ENCODE results near the gene FRY. TPM values are rescaled to one million over a fixed set of nuclear protein-coding genes. Genes with fewer than 3 reads are reported as not detected.
"Not testable (repeated sequence)": the region's sequence is repeated elsewhere in the genome, so short reads cannot be mapped to it uniquely, and the experiment has no call there.

Gene FRY
- total RNA-seq, 2 experiments from 2014 or later, result 3.0 to 7.0 TPM

DNA sequence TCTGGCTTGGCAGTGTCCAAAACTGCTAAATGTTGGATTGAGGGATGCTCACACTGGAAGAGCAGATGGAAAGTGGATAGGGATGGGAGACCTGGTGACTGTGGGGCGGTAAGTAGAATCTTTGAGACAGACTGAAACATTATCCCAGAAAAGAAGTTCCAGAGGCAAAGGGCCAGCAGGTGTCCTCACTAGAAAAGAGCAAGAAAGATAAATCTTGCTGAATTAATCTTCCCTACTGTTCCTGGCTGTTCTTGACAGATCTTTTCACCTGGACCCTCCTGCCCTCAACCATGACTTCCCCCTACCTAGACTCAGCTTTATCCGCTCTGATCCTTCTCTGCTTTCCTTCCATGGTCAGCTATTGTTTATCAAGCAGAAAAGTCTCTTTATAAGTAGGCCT is 35.0 kb upstream of the FRY start:
- DNase-seq (ENCODE audit: low spot score), result no peak
- intact Hi-C loops (cut with micrococcal nuclease; ENCODE audit: unreplicated experiment), result no loop called here
- ChIA-PET POLR2A (interaction anchor here (0.6 kb wide), 1 partner anchor 259 kb away, joined by 3 read pairs; no protein-coding TSS in a partner anchor), CTCF (ENCODE audit: unreplicated experiment) (no interaction called here)
- Histone ChIP-seq H3K4me3 (ENCODE audit: low read depth, low read length, poor library complexity, severe bottlenecking) (no peak overlapping the region), H3K4me2 (ENCODE audit: low read length) (no peak overlapping the region), H3K27ac (ENCODE audit: low read depth, low read length, poor library complexity, severe bottlenecking) (no peak overlapping the region), H4K20me1 (ENCODE audit: insufficient read depth, low read length) (no peaks in the 10 kb centered on the region), H3K36me3 (ENCODE audit: insufficient read depth, low read length) (no peaks in the 10 kb centered on the region), H3K9me2 (ENCODE audit: insufficient read depth, low read length) (no peaks in the 10 kb centered on the region), H3K9me3 (ENCODE audit: low read length) (no peaks in the 10 kb centered on the region), H3K4me1 (ENCODE audit: insufficient read depth, low read length, poor library complexity, severe bottlenecking) (no peaks in the 10 kb centered on the region), H2AFZ (ENCODE audit: low read length) (no peak overlapping the region), H3K79me2 (ENCODE audit: insufficient read depth, low read depth, low read length) (no peaks in the 10 kb centered on the region)
- BruUV-seq (replicated peaks), result no TSS peak
- no peak for TF ChIP-seq EZH2phosphoT487 (IDR thresholded peaks at IDR 0.05; ENCODE audit: borderline replicate concordance, low read depth, low read length)
- TF ChIP-seq, protein P1, sequence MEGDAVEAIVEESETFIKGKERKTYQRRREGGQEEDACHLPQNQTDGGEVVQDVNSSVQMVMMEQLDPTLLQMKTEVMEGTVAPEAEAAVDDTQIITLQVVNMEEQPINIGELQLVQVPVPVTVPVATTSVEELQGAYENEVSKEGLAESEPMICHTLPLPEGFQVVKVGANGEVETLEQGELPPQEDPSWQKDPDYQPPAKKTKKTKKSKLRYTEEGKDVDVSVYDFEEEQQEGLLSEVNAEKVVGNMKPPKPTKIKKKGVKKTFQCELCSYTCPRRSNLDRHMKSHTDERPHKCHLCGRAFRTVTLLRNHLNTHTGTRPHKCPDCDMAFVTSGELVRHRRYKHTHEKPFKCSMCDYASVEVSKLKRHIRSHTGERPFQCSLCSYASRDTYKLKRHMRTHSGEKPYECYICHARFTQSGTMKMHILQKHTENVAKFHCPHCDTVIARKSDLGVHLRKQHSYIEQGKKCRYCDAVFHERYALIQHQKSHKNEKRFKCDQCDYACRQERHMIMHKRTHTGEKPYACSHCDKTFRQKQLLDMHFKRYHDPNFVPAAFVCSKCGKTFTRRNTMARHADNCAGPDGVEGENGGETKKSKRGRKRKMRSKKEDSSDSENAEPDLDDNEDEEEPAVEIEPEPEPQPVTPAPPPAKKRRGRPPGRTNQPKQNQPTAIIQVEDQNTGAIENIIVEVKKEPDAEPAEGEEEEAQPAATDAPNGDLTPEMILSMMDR (conservative IDR thresholded peaks at IDR 0.05; ENCODE audit: low read length), result no peak

DNA sequence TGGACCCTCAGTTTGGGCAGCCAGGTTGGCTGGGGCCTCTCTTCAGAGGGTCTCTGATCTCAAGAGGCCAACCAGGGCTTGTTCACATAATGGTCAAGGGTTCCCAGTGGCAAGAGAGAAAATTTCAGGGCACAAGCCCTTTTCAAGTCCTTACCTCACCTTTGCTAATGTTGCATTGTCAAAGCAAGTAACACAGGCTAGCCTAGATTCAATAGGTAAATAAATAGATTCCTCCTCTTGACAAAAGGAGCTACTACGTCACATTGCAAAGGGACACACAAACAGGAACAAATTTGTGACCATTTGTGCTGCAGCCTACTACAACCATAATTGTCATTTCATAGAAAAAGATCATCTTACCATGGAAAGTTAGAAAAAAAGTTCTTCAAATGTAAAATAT is 33.9 kb upstream of the FRY start:
- H2AFZ ChIP-seq (ENCODE audit: low read length), result no peak overlapping the region
- no peaks in the 10 kb centered on the region for H3K4me1 ChIP-seq (ENCODE audit: insufficient read depth, low read length, poor library complexity, severe bottlenecking)
- H3K27ac ChIP-seq (ENCODE audit: low read depth, low read length, poor library complexity, severe bottlenecking), result no peak overlapping the region
- H3K9me3 ChIP-seq (ENCODE audit: low read length), result no peaks in the 10 kb centered on the region
- H3K4me3 ChIP-seq (ENCODE audit: low read depth, low read length, poor library complexity, severe bottlenecking), result no peak overlapping the region
- CTCF ChIA-PET (ENCODE audit: unreplicated experiment), result no interaction called here
- POLR2A ChIA-PET, result interaction anchor here (0.6 to 0.7 kb wide), 2 partner anchors 100 to 584 kb away, joined by 3 to 4 read pairs; no protein-coding TSS in a partner anchor
- intact Hi-C loops (cut with micrococcal nuclease; ENCODE audit: unreplicated experiment), result no loop called here
- no peaks in the 10 kb centered on the region for H3K9me2 ChIP-seq (ENCODE audit: insufficient read depth, low read length)
- no peaks in the 10 kb centered on the region for H4K20me1 ChIP-seq (ENCODE audit: insufficient read depth, low read length)
- H3K4me2 ChIP-seq (ENCODE audit: low read length), result no peak overlapping the region
- DNase-seq (ENCODE audit: low spot score), result no peak
- H3K79me2 ChIP-seq (ENCODE audit: insufficient read depth, low read depth, low read length), result no peaks in the 10 kb centered on the region
- TF ChIP-seq, protein P1 (conservative IDR thresholded peaks at IDR 0.05; ENCODE audit: low read length), result no peak
- TF ChIP-seq EZH2phosphoT487 (IDR thresholded peaks at IDR 0.05; ENCODE audit: borderline replicate concordance, low read depth, low read length), result no peak
- BruUV-seq (replicated peaks), result no TSS peak
- no peaks in the 10 kb centered on the region for H3K36me3 ChIP-seq (ENCODE audit: insufficient read depth, low read length)

DNA sequence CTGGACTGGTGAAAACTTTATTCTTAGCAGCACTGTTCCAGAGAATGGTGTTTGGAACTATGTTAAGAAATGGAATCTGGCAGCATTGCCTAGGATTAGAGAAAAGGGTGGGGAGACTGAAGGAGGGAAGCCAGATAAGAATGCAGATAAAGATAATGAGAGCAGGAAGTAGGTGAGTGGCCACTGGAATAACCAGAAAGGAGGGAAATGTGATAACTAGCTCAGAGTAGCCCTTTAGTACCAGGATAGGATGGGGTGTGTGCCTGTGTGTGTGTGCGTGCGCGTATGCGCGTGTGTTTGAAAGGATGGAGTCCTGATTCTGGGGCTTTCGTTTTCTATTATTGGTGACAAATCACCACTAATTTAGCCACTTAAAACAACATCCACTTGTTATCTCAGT is 33.4 kb upstream of the FRY start:
- POLR2A ChIA-PET, result interaction anchor here (0.6 to 0.7 kb wide), 2 partner anchors 99 to 583 kb away, joined by 3 to 4 read pairs; no protein-coding TSS in a partner anchor
- no peak overlapping the region for H3K4me2 ChIP-seq (ENCODE audit: low read length)
- no peaks in the 10 kb centered on the region for H3K4me1 ChIP-seq (ENCODE audit: insufficient read depth, low read length, poor library complexity, severe bottlenecking)
- no peak overlapping the region for H3K4me3 ChIP-seq (ENCODE audit: low read depth, low read length, poor library complexity, severe bottlenecking)
- no peaks in the 10 kb centered on the region for H3K36me3 ChIP-seq (ENCODE audit: insufficient read depth, low read length)
- no TSS peak for BruUV-seq (replicated peaks)
- H3K9me3 ChIP-seq (ENCODE audit: low read length), result no peaks in the 10 kb centered on the region
- no peak for DNase-seq (ENCODE audit: low spot score)
- no peak overlapping the region for H3K27ac ChIP-seq (ENCODE audit: low read depth, low read length, poor library complexity, severe bottlenecking)
- no peaks in the 10 kb centered on the region for H4K20me1 ChIP-seq (ENCODE audit: insufficient read depth, low read length)
- H3K79me2 ChIP-seq (ENCODE audit: insufficient read depth, low read depth, low read length), result no peaks in the 10 kb centered on the region
- no peak for TF ChIP-seq EZH2phosphoT487 (IDR thresholded peaks at IDR 0.05; ENCODE audit: borderline replicate concordance, low read depth, low read length)
- TF ChIP-seq, protein P1 (conservative IDR thresholded peaks at IDR 0.05; ENCODE audit: low read length), result no peak
- CTCF ChIA-PET (ENCODE audit: unreplicated experiment), result no interaction called here
- intact Hi-C loops (cut with micrococcal nuclease; ENCODE audit: unreplicated experiment), result no loop called here
- H3K9me2 ChIP-seq (ENCODE audit: insufficient read depth, low read length), result no peaks in the 10 kb centered on the region
- H2AFZ ChIP-seq (ENCODE audit: low read length), result no peak overlapping the region

DNA sequence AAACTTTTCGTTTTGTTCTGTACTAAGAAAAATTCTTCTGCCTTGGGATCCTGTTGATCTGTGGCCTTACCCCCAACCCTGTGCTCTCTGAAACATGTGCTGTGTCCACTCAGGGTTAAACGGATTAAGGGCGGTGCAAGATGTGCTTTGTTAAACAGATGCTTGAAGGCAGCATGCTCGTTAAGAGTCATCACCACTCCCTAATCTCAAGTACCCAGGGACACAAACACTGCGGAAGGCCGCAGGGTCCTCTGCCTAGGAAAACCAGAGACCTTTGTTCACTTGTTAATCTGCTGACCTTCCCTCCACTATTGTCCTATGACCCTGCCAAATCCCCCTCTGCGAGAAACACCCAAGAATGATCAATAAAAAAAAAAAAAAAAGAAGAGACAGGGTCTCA is 30.8 kb upstream of the FRY start:
- H3K4me3 ChIP-seq (ENCODE audit: low read depth, low read length, poor library complexity, severe bottlenecking); H3K27ac ChIP-seq (ENCODE audit: low read depth, low read length, poor library complexity, severe bottlenecking); H3K9me3 ChIP-seq (ENCODE audit: low read length); H4K20me1 ChIP-seq (ENCODE audit: insufficient read depth, low read length); H3K9me2 ChIP-seq (ENCODE audit: insufficient read depth, low read length); DNase-seq (ENCODE audit: low spot score); H3K79me2 ChIP-seq (ENCODE audit: insufficient read depth, low read depth, low read length); H3K36me3 ChIP-seq (ENCODE audit: insufficient read depth, low read length); POLR2A ChIA-PET; intact Hi-C loops (cut with micrococcal nuclease; ENCODE audit: unreplicated experiment); BruUV-seq (replicated peaks); H2AFZ ChIP-seq (ENCODE audit: low read length); H3K4me2 ChIP-seq (ENCODE audit: low read length); H3K4me1 ChIP-seq (ENCODE audit: insufficient read depth, low read length, poor library complexity, severe bottlenecking); CTCF ChIA-PET (ENCODE audit: unreplicated experiment): not testable (repeated sequence)
